Breast epithelium (tissue), 4 donors: ENCODE data around the gene ZNF215. TPM values are rescaled to one million over a fixed set of nuclear protein-coding genes. Genes with fewer than 3 reads are reported as not detected.
"Not testable (repeated sequence)": the region's sequence is repeated elsewhere in the genome, so short reads cannot be mapped to it uniquely, and the experiment has no call there.

ENCODE experiments used
- DNase-seq, 2 donors: peaks; one replicate each; pipeline ENCODE4 v3.0.0-alpha.2; 2019; ENCODE audit warnings: low spot score in 2 of 2
- H3K27ac ChIP-seq, 2 donors: fragments of 200-600 bp; sonication (generic) in 1 of 2; one replicate each; pipeline ENCODE4 v1.5.1; 2016 to 2019; ENCODE audit warnings: mild to moderate bottlenecking in 1 of 2
- H3K27me3 ChIP-seq, 2 donors: fragments of 200-600 bp; sonication (generic) in 1 of 2; one replicate each; pipeline versions ENCODE4 v1.5.1 to v1.6.0; 2017 to 2019; ENCODE audit warnings: control low read depth in 1 of 2, mild to moderate bottlenecking in 1 of 2
- H3K36me3 ChIP-seq: fragments of 200-600 bp; one replicate; pipeline ENCODE4 v1.5.1; 2019
- H3K4me1 ChIP-seq, 2 donors: fragments of 200-600 bp; sonication (generic); one replicate each; pipeline ENCODE4 v1.5.1; 2016 to 2019; ENCODE audit warnings: control low read depth in 1 of 2
- H3K4me3 ChIP-seq, 3 donors: fragments of 200-600 bp; sonication (generic); 1 replicate in 2 of 3; 2 replicates in 1 of 3; pipeline ENCODE4 v1.5.1; 2016 to 2019; ENCODE audit warnings: mild to moderate bottlenecking in 3 of 3, moderate library complexity in 2 of 3
- H3K9me3 ChIP-seq, 2 donors: fragments of 200-600 bp; sonication (generic) in 1 of 2; one replicate each; pipeline ENCODE4 v1.5.1; 2016 to 2019; ENCODE audit warnings: control low read depth in 1 of 2
- POLR2A ChIP-seq: fragments of 450-650 bp; IDR thresholded peaks from one replicate; pipeline ENCODE4 v1.6.1; 2016; ENCODE audit warnings: antibody characterized with exemption, mild to moderate bottlenecking, moderate library complexity
- POLR2AphosphoS5 ChIP-seq, 3 donors: sonication (generic); formaldehyde crosslinking; IDR thresholded peaks; one replicate each; pipeline ENCODE4 v1.6.1; 2017; ENCODE audit warnings: antibody characterized with exemption in 3 of 3
- intact Hi-C: fragments of 100-400 bp; cut with DNase I; formaldehyde crosslinking; loops from one replicate; pipeline ENCODE4 v1.15.1; 2023; ENCODE audit warnings: low total_unique reads
- total RNA-seq, 3 donors: library from RNA; depleted of rRNA; stranded (reverse); fragments of >200 nt; gene quantifications; one replicate each; pipeline ENCODE4 v1.1.0, GENCODE V29; 2016
- TF ChIP-seq, protein P1 (sequence below), 3 donors: fragments of 450-650 bp; IDR thresholded peaks; one replicate each; pipeline ENCODE4 v1.5.1; 2016 to 2017; ENCODE audit warnings: antibody characterized with exemption in 3 of 3, mild to moderate bottlenecking in 3 of 3, moderate library complexity in 3 of 3

ZNF215 gene
- total RNA-seq, 3 donors from 2014 or later, result 0.80 to 3.6 (median 2.3) TPM

DNA sequence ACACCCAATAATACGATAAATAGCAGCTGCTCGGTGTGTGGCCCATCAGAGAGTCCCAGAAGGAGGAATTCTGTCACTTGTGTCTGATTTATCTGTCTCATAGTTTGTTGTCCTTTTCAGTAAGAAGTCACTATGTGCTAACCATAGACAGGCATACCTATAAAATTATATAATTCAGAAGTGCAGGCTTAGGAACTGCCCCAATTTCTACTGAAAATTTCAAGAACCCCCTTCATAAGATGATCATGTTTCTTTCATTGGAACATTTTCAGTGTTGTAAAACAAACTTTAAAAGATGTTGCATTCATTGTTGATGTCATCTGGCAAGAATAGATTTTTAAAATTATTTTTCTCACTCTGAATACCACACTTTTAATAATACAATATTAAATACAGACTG lies 33.8 kb upstream of the ZNF215 start, which contains the start of gene OR2D2:
Gene OR2D2, minus strand, starts transcription at position 101 of the 400 bp plus-strand sequence. Its CDS starts 0 bp downstream, at position 101.
- Histone ChIP-seq H3K27ac (no peak within 1 kb of the TSS), H3K9me3 (peaks cover 0 to 5% of the 10 kb centered on the region in 2 donors), H3K36me3 (no peaks in the 10 kb centered on the region), H3K4me3 (no peak within 1 kb of the TSS), H3K4me1 (no peaks in the 10 kb centered on the region), H3K27me3 (no peaks in the 10 kb centered on the region)
- DNase-seq, result no peak
- intact Hi-C loops, result no loop called here
- TF ChIP-seq, protein P1, sequence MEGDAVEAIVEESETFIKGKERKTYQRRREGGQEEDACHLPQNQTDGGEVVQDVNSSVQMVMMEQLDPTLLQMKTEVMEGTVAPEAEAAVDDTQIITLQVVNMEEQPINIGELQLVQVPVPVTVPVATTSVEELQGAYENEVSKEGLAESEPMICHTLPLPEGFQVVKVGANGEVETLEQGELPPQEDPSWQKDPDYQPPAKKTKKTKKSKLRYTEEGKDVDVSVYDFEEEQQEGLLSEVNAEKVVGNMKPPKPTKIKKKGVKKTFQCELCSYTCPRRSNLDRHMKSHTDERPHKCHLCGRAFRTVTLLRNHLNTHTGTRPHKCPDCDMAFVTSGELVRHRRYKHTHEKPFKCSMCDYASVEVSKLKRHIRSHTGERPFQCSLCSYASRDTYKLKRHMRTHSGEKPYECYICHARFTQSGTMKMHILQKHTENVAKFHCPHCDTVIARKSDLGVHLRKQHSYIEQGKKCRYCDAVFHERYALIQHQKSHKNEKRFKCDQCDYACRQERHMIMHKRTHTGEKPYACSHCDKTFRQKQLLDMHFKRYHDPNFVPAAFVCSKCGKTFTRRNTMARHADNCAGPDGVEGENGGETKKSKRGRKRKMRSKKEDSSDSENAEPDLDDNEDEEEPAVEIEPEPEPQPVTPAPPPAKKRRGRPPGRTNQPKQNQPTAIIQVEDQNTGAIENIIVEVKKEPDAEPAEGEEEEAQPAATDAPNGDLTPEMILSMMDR (IDR thresholded peaks at IDR 0.05), result no peak
- TF ChIP-seq POLR2AphosphoS5 (IDR thresholded peaks at IDR 0.05) (no peak), POLR2A (no peak)

DNA sequence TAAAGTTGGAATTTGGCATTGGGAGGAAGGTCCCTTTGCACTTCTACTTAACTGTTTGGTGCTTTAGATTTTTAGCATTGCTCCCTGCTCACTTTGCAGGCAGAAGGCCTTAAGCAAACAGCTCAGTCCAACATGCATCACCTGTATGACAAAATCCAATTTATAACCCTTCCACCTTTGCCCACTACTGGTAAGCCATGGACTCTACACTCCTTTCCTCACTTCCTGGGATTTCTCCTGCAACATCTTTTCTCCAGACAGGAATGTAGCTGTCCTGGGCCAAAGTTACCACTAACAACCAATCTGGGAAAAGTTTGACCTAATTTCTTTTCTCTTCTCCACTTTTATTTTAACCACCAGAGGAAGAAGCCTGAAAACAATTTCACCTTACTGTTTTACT lies 32.1 kb upstream of the ZNF215 start:
- Histone ChIP-seq H3K4me1 (no peaks in the 10 kb centered on the region), H3K9me3 (peaks cover 0 to under 1% of the 10 kb centered on the region in 2 donors), H3K27me3 (no peaks in the 10 kb centered on the region), H3K4me3 (no peak overlapping the region), H3K36me3 (no peaks in the 10 kb centered on the region), H3K27ac (no peak overlapping the region)
- TF ChIP-seq, protein P1 (IDR thresholded peaks at IDR 0.05), result no peak
- TF ChIP-seq POLR2AphosphoS5 (IDR thresholded peaks at IDR 0.05) (no peak), POLR2A (no peak)
- intact Hi-C loops, result no loop called here
- no peak for DNase-seq

DNA sequence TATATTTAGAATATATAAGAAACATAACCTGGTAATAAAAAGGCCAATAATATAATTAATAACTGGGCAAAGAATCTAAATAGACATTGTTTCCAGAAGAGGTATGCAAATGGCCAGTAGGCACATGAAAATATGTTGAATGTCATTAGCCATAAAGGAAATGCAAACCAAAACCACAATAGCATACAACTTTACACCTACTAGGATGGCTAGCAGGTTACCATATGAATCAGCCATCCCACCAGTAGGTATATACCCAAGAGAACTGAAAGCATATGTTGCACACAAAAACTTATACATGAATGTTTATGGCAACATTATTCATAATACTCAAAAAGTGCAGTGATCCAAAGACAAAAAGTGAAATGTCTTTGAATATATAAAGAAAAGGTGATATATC lies 31.2 kb upstream of the ZNF215 start:
- Histone ChIP-seq H3K4me1 (no peaks in the 10 kb centered on the region), H3K9me3 (no peaks in the 10 kb centered on the region), H3K4me3 (no peak overlapping the region), H3K27ac (no peak overlapping the region), H3K27me3 (no peaks in the 10 kb centered on the region), H3K36me3 (no peaks in the 10 kb centered on the region)
- DNase-seq, result no peak
- intact Hi-C loops, result no loop called here
- TF ChIP-seq POLR2AphosphoS5 (IDR thresholded peaks at IDR 0.05) (no peak), POLR2A (no peak)
- TF ChIP-seq, protein P1 (IDR thresholded peaks at IDR 0.05), result no peak

DNA sequence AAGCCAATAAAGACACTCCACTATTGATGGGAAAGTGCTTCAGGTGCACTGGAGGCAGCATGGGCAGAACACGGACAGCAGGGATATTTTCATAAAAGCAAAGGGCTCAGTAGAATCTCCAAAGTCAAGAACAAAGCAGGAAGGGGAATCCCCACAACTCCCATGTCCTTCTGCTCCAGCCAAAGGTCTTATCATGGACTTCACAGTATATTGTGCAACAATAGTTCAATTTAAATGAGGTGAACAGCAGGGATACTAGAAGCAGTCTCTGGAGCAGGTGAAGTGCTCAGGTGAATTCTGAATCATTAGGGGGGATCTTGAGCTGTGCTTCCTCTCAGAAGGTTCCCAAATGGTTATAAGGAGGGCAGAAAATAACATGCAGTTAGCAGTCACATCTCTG lies 27.3 kb upstream of the ZNF215 start:
- Histone ChIP-seq H3K9me3 (no peaks in the 10 kb centered on the region), H3K4me1 (no peaks in the 10 kb centered on the region), H3K4me3 (no peak overlapping the region), H3K27me3 (no peaks in the 10 kb centered on the region), H3K36me3 (no peaks in the 10 kb centered on the region), H3K27ac (no peak overlapping the region)
- intact Hi-C loops, result no loop called here
- TF ChIP-seq, protein P1 (IDR thresholded peaks at IDR 0.05), result no peak
- TF ChIP-seq POLR2AphosphoS5 (IDR thresholded peaks at IDR 0.05), result no peak
- TF ChIP-seq POLR2A, result no peak
- no peak for DNase-seq

DNA sequence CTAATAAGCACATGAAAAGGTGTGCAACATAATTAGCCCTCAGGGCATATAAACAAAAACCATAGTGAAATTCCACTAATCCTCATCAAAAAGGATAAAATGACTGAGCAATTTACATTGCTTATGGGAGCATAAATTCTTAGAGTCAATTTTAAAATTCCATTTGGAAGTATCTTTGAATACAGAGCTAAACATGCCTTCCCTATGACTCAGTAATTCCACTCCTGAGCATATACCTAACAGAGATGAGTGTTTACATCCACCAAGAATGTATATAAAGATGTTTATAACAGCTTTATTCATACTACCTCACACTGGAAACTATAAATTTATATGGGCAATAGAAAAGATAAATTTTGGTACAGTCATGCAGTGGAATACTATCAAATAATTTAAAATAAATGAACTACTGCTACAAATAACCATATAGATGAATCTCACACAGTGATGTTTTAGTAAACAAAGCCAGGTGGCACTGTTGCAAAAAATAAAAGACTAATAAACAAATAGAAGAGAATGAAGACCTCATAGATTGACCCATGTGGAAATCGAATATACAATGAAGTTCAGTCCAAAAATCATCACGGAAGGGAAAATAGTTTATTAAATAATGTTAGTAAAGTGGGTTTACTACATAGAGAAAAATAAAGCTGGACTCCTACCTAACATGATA lies 25.8 kb upstream of the ZNF215 start:
- Histone ChIP-seq H3K27ac (no peak overlapping the region), H3K9me3 (no peaks in the 10 kb centered on the region), H3K4me1 (no peaks in the 10 kb centered on the region), H3K4me3 (no peak overlapping the region), H3K27me3 (no peaks in the 10 kb centered on the region), H3K36me3 (no peaks in the 10 kb centered on the region)
- intact Hi-C loops, result no loop called here
- TF ChIP-seq, protein P1 (IDR thresholded peaks at IDR 0.05), result no peak
- TF ChIP-seq POLR2AphosphoS5 (IDR thresholded peaks at IDR 0.05) (no peak), POLR2A (no peak)
- DNase-seq, result no peak

DNA sequence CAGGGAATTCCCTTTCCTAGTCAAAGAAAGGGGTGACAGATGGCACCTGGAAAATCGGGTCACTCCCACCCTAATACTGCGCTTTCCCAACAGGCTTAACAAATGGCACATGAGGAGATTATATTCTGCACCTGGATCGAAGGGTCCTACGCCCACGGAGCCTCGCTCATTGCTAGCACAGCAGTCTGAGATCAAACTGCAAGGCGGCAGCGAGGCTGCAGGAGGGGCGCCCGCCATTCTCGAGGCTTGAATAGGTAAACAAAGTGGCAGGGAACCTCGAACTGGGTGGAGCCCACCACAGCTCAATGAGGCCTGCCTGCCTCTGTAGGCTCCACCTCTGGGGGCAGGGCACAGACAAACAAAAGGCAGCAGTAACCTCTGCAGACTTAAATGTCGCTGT lies 21.4 kb upstream of the ZNF215 start:
- H3K36me3 ChIP-seq, DNase-seq, H3K4me3 ChIP-seq, H3K4me1 ChIP-seq, H3K27ac ChIP-seq, intact Hi-C loops, H3K27me3 ChIP-seq, H3K9me3 ChIP-seq: not testable (repeated sequence)
